Cardiac fibroblast (primary cell): Measurements from ENCODE around the gene QDPR.
"Not testable (repeated sequence)": the region's sequence is repeated elsewhere in the genome, so short reads cannot be mapped to it uniquely, and the experiment has no call there.

Experiments used
- DNase-seq, 2 donors: peaks; one replicate each; pipeline versions ENCODE4 v3.0.0 to v3.0.0-alpha.2; 2010; ENCODE audit warnings: low read depth in 2 of 2
- H3K4me3 ChIP-seq, 2 donors: replicated peaks in 1 of 2; 1 replicate in 1 of 2; 2 replicates in 1 of 2; pipeline ENCODE4 v1.5.1; 2011; ENCODE audit warnings: low read depth in 2 of 2, low read length in 2 of 2, mild to moderate bottlenecking in 2 of 2, moderate library complexity in 1 of 2
- TF ChIP-seq, protein P1 (sequence below): IDR thresholded peaks from one replicate; pipeline ENCODE4 v1.5.1; 2011; ENCODE audit warnings: low read depth, mild to moderate bottlenecking, low read length, inconsistent platforms

Gene QDPR

DNA sequence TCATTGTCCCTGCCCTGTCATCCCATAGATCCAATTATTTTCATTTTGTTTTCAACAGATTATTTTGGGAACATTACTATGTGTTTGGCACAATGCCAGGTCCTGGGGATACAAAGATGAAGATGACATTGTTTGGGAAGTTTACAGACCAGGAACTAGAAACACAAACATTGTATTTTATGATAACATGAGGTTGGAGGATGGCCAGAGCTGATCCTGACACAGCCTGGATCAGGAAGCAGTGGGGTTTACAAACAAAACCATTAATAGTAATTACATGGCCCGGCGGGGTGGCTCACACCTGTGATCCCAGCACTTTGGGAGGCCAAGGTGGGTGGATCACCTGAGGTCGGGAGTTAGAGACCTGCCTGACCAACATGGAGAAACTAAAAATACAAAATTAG, 32.9 kb upstream of the QDPR start:
- TF ChIP-seq, protein P1, sequence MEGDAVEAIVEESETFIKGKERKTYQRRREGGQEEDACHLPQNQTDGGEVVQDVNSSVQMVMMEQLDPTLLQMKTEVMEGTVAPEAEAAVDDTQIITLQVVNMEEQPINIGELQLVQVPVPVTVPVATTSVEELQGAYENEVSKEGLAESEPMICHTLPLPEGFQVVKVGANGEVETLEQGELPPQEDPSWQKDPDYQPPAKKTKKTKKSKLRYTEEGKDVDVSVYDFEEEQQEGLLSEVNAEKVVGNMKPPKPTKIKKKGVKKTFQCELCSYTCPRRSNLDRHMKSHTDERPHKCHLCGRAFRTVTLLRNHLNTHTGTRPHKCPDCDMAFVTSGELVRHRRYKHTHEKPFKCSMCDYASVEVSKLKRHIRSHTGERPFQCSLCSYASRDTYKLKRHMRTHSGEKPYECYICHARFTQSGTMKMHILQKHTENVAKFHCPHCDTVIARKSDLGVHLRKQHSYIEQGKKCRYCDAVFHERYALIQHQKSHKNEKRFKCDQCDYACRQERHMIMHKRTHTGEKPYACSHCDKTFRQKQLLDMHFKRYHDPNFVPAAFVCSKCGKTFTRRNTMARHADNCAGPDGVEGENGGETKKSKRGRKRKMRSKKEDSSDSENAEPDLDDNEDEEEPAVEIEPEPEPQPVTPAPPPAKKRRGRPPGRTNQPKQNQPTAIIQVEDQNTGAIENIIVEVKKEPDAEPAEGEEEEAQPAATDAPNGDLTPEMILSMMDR = no peak

DNA sequence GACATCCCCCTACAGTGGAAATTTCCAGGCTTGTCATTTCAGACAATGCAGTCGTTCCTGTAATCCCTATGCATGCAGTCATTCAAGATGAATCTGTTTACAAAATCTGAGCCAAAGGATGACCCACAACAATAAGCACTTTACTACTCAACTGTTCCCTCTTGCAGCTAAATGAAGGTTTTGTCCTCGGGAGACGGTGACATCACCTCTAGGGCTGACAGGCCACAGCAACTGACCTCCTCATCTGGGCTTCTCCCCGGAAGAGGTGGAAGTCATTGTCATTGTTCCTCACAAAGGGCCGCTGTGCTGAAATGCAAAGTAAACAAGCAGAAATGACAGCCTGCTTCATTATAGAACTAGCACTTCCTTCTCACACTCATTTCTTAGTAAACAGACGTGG, 32.3 kb upstream of the QDPR start:
- peak in 1 of 2 donors; percentile 51 for DNase-seq
- no peak overlapping the region for H3K4me3 ChIP-seq
- TF ChIP-seq, protein P1 = no peak

More for the DNA sequence above, 32.9 kb upstream of the QDPR start:
- no peak overlapping the region for H3K4me3 ChIP-seq
- DNase-seq = no peak

DNA sequence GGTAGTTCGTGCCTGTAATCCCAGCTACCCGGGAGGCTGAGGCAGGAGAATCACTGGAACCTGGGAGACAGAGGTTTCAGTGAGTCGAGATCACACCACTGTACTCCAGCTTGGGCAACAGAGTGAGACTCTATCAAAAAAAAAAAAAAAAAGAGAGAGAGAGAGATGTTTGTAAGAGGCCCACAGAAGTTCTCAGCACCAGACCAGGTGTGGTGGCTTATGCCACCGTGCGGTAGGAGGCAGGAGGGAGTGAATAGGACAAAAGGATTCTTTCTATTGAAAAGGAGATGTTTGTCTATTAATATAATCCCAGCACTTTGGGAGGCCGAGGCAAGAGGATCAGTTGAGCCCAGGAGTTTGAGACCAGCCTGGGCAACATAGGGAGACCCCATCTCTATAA, 25.2 kb upstream of the QDPR start:
- H3K4me3 ChIP-seq, DNase-seq: not testable (repeated sequence)

DNA sequence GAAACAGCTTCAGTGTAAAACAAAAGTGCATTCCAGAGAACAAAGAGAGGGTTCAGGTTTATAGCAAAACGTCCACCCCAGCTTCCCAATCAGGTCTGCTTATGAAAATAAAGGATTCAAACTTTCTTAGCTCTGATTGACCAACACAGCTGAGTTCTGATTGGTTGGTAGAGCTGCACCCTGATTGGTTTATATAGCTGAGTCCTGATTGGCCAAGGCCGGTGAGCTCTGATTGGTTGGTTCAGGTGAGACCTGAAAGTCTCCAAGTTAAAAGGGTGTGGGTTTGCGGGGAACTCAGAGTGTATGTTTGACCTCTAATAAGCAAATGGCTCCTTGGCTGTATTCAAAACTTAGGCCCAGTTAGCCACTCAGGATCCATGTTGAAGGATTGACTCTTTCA, 24.0 kb upstream of the QDPR start:
- peak in 1 of 2 donors; percentile 35 for DNase-seq

DNA sequence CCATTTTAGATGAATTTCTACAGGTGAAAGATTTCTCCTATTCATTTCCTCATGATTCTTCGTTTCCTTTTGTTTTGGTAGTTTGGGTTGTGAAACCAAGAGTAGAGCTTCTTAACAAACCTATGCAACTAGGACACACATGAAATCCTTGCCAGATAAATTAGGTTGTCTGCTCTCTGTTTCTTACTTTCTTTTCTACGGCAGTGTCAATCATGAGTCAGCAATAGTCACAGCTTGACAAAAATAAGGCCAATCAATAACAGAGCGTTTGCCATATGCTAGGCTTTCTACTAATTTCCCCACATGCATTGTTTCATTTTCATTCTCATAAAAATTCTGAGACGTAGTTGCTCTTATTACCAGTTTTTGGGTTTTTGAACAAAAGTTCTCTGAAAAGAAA, 23.4 kb upstream of the QDPR start:
- TF ChIP-seq, protein P1 = no peak
- no peak overlapping the region for H3K4me3 ChIP-seq
- DNase-seq = no peak

More for the DNA sequence above, 24.0 kb upstream of the QDPR start:
- TF ChIP-seq, protein P1 = no peak
- H3K4me3 ChIP-seq = no peak overlapping the region

DNA sequence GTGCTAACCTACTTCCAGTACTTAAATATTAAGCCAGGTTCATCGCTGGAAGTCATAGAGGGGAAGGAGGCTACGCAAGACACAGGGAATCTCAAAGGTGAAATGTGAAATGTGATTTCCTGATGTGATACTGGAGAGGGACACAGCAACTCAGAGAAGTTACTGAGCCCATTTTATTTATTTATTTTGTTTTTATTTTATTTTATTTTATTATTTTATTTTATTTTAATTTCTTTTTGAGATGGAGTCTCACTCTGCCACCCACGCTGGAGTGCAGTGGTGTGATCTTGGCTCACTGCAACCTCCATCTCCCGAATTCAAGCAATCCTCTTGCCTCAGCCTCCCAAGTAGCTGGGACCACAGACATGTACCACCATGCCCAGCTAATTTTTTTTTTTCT, 22.8 kb upstream of the QDPR start:
- no peak overlapping the region for H3K4me3 ChIP-seq
- TF ChIP-seq, protein P1 = no peak
- no peak for DNase-seq

DNA sequence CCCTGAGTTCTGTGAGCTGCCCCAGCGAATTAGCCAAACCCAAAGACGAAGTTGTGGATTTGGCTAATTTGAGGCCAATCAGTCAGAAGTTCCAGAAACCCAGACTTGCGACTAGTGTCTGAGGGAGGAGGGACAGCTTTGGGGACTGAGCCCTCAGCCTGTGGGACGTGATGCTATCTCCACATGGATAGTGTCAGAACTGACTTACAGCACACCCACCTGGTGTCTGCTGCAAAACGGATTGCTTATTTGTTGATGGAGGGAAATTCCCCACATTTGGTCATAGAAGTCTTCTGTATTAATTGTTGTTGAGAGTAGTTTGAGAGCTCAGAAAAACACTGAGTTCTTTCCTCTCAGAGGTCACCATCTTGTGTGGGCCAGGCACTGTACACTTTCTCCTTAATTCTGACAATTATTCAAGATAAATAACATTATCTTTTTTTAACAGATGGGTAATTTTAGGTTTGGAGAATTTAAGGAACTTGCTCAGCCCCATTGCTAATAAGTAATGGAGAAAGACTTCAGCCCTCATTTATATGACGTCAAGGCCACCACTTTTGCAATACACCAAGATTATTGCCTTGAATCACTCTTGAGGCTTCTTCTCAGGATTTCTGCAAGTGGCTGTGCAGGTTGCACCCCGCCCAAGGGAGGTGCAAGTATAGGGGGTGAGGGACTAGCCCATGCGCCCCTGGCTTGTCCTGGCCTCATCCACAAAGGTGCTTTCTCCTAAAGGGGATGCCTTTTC, 19.8 kb upstream of the QDPR start:
- H3K4me3 ChIP-seq = no peak overlapping the region
- DNase-seq = no peak
- TF ChIP-seq, protein P1 = no peak
